ENCODE data around the gene CAMK1D.

DNA sequence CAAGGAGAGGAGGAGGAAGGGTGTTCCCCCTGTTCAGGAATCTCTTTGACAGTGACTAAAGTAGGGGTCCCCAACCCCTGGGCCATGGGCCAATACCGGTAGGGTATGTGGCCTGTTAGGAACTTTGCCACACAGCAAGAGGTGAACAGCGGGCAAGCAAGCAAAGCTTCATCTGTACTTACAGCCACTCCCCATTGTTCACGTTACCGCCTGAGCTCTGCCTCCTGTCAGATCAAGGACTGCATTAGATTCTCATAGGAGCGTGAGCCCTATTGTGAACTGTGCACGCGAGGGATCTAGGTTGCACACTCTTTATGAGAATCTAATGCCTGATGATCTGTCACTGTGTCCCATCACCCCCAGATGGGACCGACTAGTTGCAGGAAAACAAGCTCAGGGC lies 201.6 kb downstream of the CAMK1D start:
- TF ChIP-seq, protein P1, sequence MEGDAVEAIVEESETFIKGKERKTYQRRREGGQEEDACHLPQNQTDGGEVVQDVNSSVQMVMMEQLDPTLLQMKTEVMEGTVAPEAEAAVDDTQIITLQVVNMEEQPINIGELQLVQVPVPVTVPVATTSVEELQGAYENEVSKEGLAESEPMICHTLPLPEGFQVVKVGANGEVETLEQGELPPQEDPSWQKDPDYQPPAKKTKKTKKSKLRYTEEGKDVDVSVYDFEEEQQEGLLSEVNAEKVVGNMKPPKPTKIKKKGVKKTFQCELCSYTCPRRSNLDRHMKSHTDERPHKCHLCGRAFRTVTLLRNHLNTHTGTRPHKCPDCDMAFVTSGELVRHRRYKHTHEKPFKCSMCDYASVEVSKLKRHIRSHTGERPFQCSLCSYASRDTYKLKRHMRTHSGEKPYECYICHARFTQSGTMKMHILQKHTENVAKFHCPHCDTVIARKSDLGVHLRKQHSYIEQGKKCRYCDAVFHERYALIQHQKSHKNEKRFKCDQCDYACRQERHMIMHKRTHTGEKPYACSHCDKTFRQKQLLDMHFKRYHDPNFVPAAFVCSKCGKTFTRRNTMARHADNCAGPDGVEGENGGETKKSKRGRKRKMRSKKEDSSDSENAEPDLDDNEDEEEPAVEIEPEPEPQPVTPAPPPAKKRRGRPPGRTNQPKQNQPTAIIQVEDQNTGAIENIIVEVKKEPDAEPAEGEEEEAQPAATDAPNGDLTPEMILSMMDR (IDR thresholded peaks at IDR 0.05): no peak
- no peak for TF ChIP-seq POLR2A (IDR thresholded peaks at IDR 0.05)
